SK-N-DZ (cell line): Measurements from ENCODE around the gene ITM2C. TPM values are rescaled to one million over a fixed set of nuclear protein-coding genes. Genes with fewer than 3 reads are reported as not detected.

Source experiments
- DNase-seq: peaks from one replicate; pipeline ENCODE4 v3.0.0-alpha.2; 2015; ENCODE audit warnings: low spot score
- polyA plus RNA-seq, 2 experiments: library from polyadenylated mRNA; depleted of rRNA; stranded (reverse); fragments of >200 nt; gene quantifications; 2 replicates each; pipeline ENCODE4 v1.2.3, GENCODE V29; 2014

ITM2C gene, protein sequence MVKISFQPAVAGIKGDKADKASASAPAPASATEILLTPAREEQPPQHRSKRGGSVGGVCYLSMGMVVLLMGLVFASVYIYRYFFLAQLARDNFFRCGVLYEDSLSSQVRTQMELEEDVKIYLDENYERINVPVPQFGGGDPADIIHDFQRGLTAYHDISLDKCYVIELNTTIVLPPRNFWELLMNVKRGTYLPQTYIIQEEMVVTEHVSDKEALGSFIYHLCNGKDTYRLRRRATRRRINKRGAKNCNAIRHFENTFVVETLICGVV
- 94.1 and 96.8 TPM in 2 replicates for polyA plus RNA-seq (2014; cell fraction: cytosol; rRNA removed)
- 45.4 and 55.7 TPM in 2 replicates for polyA plus RNA-seq (2014; cell fraction: nucleus; rRNA removed)

DNA sequence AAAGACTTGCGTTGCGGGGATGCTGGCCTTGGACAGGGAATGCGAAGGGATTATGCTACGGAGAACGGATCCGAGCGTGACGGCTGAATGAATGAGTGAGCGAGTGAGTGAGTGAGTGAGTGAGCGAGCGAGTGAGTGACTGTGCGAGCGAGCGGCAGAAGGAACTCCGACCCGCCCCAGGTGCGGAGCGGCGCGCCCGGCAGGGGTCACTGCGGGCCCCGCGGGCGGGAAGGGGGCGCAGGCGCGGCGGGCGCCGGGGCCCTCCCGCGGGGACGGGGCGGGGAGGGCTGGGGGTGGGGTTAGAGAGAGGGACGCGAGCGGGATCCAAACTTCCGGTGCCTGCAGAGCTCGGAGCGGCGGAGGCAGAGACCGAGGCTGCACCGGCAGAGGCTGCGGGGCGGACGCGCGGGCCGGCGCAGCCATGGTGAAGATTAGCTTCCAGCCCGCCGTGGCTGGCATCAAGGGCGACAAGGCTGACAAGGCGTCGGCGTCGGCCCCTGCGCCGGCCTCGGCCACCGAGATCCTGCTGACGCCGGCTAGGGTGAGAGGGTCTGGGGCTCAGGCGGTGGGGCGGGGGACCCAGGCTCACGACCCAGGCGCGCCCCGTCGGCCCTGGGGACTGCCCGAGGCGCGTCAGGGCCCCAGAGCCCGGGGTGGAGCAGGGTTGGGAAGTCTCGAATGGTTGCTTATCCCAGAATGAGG lies at the start of gene ITM2C:
ITM2C (plus strand) TSS at position 338 of the 702 bp plus-strand sequence; CDS start at position 422, 84 bp downstream.
- peak; percentile 74 for DNase-seq

GRCh38 chr2:230815088-230815487 lies 49.7 kb upstream of the ITM2C start:
- no peak for DNase-seq

DNA sequence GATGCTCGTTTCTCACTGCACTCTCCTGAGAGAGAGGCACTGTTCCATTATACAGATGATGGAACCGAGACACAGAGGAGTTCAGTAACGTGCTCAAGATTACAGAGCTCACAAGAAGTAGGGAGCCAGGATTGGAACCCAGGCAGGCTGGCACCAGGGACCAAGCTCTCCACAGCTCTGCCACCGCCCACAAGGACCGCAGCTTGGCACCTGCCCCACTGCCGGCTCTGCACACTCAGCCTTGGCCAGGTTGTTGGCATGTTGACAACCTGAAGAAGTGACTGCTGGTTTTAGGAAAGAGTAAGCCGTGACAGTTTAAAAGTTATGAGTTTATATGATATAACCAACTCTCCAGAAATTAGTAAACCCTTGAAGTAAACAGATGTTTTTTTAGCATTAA lies 48.0 kb upstream of the ITM2C start:
- DNase-seq = no peak

- DNase-seq = no peak
Observed at GRCh38 chr2:230819433-230819832, 45.3 kb upstream of the ITM2C start.

- DNase-seq = no peak
Observed at GRCh38 chr2:230821261-230821990, 43.3 kb upstream of the ITM2C start.

DNA sequence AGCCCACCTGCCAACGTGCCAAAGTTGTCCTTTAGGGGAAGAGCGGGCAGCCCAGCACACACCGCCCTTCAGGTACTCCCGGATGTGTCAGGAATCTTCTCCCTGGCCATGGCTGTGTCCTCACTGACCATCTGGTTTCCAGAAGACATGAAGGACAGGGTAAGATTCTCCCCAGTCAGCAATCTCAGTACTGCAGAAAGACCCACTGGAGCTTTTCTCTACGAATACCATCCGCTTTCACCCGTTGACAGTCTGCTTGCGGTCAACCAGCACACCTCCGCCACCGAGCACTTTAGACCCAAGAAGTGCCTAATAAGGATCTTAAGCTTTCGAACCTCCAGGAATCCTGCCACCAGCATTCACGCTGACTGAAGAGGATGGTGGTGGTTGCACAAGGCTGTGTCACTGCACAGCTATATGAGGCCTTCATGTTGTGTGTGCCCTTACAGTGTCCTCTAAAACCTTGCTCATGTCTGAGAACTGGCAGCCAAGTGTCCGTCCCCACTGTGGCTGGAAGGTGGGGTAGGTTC lies 42.7 kb upstream of the ITM2C start:
- DNase-seq = no peak

DNA sequence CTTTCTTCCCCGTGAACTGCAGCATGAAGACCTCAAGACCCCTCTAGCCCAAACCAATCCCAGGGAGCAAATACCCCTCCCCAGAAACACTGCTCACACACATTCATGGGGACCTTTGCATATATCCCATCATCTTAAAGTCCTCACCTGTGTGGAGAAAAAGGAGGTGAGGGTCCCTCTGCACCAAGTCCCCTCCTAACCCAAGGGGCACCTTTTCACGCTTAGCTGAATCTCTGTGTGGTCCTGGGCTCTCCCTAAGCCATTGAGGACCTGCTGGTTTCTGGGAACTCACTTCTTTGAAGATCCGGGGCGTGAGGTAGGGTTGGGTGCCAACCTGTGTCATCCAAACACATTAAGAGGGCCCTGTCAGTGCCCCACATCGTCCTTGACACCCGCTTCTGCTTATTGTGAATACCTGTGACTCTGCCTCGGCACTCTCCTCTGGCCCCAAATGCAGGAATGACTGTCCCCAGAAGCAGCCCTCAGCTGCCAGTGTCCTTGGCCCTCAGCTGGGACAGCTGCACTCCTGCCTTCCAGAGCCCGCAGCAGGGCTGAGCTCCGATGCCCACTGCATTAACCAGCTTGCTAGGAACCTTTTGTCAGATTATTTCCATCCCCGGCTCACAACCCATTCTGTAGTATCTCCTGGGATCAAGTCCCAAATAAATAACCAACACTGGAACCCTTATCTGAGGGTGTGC lies 41.3 kb upstream of the ITM2C start:
- DNase-seq = no peak

DNA sequence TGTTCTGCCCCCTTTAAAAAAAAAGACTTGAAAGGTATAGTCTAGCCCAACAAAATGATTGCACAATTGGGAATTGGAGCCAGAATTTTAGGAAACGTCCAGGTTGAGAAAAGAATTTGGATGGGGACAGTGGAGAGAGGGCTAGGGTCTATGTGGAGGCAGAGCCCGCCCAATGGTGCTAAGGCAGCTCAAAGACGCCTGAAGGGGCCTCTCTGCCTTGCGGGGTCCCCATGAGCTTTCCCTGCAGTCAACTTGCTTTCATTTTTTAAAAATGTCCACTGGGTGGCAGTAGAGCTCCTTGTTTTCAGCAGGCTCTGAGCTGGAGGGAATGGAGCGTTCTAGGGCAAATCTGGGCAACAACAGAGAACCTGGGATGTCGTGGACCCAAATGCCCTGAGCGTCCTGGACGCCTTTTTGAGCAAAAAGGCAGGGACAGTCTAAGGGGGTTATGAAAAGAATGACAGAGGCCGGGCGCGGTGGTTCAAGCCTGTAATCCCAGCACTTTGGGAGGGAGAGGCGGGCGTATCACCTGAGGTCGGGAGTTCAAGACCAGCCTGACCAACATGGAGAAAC lies 40.2 kb upstream of the ITM2C start:
- peak; percentile 82 for DNase-seq

DNA sequence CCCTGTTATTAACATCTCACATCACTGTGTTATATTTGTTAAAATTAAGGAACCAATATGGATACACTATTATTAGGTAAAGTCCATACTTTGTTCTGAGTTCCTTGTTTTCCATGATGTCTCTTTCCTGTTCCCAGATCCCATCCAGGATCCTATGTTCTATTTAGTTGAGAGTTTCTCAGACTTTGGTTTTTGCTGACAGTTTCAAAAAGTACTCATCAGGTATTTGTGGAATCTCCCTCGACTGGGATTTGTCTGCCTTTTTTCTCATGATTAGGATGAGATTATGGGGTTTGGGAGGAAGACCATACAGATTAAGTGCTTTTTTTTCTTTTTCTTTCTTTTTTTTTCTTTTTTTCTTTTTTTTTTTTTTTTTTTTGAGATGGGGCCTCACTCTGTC lies 39.4 kb upstream of the ITM2C start:
- no peak for DNase-seq

- DNase-seq = no peak
Observed at GRCh38 chr2:230827774-230828271, 36.9 kb upstream of the ITM2C start.

DNA sequence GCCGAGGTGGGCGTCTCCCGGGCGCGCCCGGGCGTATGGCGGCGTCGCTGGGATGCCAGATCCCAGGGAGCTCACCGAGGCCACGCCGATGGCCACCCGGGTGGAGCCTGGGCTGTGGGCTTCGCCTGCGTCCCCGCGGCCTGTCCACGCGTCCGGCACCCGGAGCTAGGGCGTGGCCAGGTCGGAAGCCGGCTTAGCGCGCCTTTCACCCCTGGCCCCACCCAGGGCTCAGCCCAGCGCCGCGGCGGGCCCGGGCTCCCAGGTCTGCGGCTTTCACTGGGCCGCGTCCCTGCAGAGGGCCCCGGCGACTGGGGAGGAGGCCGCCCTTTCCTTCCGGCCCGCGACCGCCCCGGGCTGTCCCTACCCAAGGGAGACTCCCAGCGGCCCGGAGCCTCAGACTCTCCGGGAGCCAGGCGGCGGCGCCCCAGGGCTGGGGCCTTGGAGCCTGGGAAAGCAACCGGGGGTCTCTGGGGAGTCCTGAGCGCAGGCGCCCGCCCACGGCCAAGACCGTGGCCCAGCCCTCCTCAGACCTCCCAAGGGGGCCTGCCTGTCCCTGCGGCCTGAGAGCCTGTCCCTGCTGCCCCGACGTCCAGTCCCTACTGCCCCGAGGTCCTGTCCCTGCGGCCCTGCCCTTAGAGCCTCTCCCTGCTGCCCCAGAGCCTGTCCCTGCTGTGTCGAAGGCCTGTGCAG lies 36.3 kb upstream of the ITM2C start:
- DNase-seq = no peak

GRCh38 chr2:230829293-230829692 lies 35.4 kb upstream of the ITM2C start:
- no peak for DNase-seq

DNA sequence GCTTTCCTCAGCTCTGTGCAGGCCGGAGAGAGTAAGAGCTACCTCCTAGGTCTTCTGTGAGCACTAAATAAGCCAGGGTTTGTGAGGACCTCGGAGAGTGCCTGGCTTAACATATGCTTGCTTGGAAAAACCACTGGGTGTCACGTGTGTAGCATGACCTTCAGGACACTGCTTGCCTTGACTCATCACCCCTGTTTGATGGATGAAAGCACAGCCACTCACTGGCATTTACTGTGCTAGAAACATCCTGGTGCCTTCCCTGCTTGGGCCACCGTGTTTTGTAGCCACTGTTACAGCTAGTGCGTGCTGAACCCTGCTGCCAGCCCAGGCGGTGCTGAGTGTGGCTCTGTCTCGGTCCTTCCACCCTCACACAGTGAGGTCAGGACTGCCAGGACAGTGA lies 34.8 kb upstream of the ITM2C start:
- DNase-seq = no peak

GRCh38 chr2:230830428-230830827 lies 34.3 kb upstream of the ITM2C start:
- DNase-seq = no peak

DNA sequence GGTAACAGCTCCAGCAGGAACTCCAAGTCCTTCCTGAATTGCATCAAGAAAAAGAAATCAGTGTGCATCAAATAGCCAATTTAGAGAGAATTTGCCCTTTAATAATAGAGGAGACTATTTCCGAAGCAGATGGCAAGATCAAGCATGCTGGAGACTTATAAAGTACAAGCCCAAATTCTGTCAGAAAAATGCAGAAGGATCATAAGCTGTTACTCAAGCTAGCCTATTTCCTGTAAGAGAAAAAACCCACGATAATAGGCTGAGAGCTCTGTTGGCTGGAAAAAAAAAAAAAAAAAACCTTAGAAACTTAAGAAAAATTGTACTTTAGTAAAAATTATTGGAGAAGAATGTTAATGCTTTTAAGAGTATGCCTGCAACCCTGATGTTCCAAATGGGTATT lies 24.4 kb upstream of the ITM2C start:
- no peak for DNase-seq

DNA sequence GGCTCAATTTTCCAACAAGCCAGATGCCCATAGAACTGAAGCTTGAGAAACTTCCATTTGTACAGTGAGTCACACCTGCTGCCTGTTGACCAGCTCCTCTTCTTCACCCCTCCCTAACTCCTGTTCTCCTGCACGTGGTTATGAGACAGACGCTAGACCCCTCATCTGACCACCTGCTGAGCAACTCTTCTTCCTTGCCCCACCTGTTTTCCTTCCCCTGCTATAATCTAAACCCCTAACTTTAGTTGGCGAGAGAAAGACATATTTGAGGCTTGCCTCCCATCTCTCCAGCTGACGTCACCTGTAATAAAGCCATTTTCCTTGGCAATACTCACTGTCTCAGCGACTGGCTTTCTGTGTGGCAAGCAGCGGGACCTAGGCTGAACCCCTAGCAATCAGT lies 22.3 kb upstream of the ITM2C start:
- DNase-seq = no peak

DNA sequence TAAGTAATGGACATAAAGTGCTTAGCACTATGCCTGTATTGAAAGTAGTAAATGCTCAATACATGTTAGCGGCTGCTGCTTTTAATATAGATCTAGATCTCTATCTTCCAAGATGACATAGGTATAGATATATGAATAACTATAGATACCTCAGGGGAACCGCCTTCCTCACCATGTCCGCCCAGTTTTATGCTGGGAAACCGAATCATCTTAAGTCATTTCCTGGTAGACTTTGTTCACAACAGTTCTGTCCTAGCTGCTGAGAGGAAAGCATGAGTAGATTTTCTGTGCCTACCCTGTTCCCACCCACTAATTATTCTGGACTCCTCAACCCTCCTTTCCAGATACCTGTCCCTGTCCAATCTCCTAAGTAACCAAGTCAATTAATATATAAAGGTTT lies 21.6 kb upstream of the ITM2C start:
- no peak for DNase-seq

DNA sequence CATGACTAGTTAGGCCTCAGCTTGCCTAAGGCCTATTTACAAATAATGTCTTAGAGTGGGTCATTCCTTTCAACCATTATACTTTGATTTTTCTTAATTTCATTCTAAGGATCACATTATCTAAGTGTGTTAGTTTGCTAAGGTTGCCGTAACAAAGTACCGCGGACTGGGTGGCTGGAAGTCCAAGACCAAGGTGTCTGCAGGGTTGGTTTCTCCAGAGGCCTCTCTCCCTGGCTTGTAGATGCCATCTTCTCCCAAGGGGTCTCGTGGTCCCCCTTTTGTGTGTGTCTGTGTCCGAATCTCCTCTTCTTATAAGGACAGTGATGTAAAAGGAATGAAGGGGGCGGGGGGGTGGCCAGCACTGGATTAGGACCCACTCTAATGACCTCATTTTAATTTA lies 18.4 kb upstream of the ITM2C start:
- no peak for DNase-seq

GRCh38 chr2:230847883-230848388 lies 16.8 kb upstream of the ITM2C start:
- peak; percentile 58 for DNase-seq
